ENCODE measurements around the gene HUWE1.

- TF ChIP-seq EZH2 (IDR thresholded peaks at IDR 0.05; ENCODE audit: insufficient read depth, low read length): no peak
- TF ChIP-seq, protein P1, sequence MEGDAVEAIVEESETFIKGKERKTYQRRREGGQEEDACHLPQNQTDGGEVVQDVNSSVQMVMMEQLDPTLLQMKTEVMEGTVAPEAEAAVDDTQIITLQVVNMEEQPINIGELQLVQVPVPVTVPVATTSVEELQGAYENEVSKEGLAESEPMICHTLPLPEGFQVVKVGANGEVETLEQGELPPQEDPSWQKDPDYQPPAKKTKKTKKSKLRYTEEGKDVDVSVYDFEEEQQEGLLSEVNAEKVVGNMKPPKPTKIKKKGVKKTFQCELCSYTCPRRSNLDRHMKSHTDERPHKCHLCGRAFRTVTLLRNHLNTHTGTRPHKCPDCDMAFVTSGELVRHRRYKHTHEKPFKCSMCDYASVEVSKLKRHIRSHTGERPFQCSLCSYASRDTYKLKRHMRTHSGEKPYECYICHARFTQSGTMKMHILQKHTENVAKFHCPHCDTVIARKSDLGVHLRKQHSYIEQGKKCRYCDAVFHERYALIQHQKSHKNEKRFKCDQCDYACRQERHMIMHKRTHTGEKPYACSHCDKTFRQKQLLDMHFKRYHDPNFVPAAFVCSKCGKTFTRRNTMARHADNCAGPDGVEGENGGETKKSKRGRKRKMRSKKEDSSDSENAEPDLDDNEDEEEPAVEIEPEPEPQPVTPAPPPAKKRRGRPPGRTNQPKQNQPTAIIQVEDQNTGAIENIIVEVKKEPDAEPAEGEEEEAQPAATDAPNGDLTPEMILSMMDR (IDR thresholded peaks at IDR 0.05; ENCODE audit: insufficient read depth, low read depth, low read length): no peak
Measured at GRCh38 chrX:53660004-53660403, 26.5 kb downstream of the HUWE1 start.
